Panc1 (cell line): ENCODE measurements around the gene MVB12A. TPM values are rescaled to one million over a fixed set of nuclear protein-coding genes. Genes with fewer than 3 reads are reported as not detected.

Experiments
- ATAC-seq: fragments of 200-7000 bp; cut with Tn5 transposase; 2 replicates; pipeline ENCODE4 v1.9.1; 2020; ENCODE audit warnings: mild to moderate bottlenecking, moderate library complexity
- BruUV-seq: library from RNA; stranded (reverse); fragments of 400-500 nt; replicated peaks from 2 replicates; lab custom pipeline; 2021; lab: Mats Ljungman, UMichigan
- CTCF ChIA-PET: fragments of 300-600 bp; sonication (Branson Sonifier 250); formaldehyde crosslinking; loops from one replicate; lab custom pipeline; 2022; ENCODE audit warnings: antibody characterized with exemption; lab: Charles Lee
- POLR2A ChIA-PET: fragments of 300-600 bp; sonication (Branson Sonifier 250); formaldehyde crosslinking; loops from one replicate; lab custom pipeline; 2022; ENCODE audit warnings: antibody characterized with exemption; lab: Charles Lee
- DNase-seq: peaks from one replicate; pipeline ENCODE4 v3.0.0-alpha.2; 2010; ENCODE audit warnings: low read depth, low spot score
- H3K27ac ChIP-seq: 2 replicates; pipeline ENCODE4 v1.5.1; 2011; ENCODE audit warnings: mild to moderate bottlenecking, low read length, inconsistent platforms
- H3K27me3 ChIP-seq: fragments of 200-500 bp; sonication (Bioruptor generic); 2 replicates; pipeline ENCODE4 v1.6.0; 2014; ENCODE audit warnings: low read length, inconsistent platforms; ENCODE audit not compliant: control insufficient read depth, insufficient read depth
- H3K36me3 ChIP-seq: fragments of 200-500 bp; sonication (Bioruptor generic); 2 replicates; pipeline ENCODE4 v1.5.1; 2014; ENCODE audit warnings: inconsistent platforms, mild to moderate bottlenecking, low read length, moderate library complexity; ENCODE audit not compliant: control insufficient read depth, insufficient read depth
- H3K4me1 ChIP-seq: 2 replicates; pipeline ENCODE4 v1.5.1; 2011; ENCODE audit warnings: inconsistent platforms, mild to moderate bottlenecking, low read length, moderate library complexity; ENCODE audit not compliant: control insufficient read depth, insufficient read depth
- H3K4me3 ChIP-seq, 2 experiments: 2 replicates each; pipeline ENCODE4 v1.5.1; 2011 to 2012; ENCODE audit warnings: low read depth in 2 of 2, low read length in 2 of 2, mild to moderate bottlenecking in 2 of 2, inconsistent platforms in 1 of 2, moderate library complexity in 1 of 2
- H3K9me3 ChIP-seq: fragments of 200-500 bp; sonication (Bioruptor generic); 2 replicates; pipeline ENCODE4 v1.5.1; 2014; ENCODE audit warnings: low read depth, mild to moderate bottlenecking, inconsistent platforms, low read length, moderate library complexity; ENCODE audit not compliant: control insufficient read depth, insufficient read depth
- CTCF ChIP-seq: fragments of 450-650 bp; IDR thresholded peaks from 2 replicates; pipeline ENCODE4 v1.5.1; 2017; ENCODE audit warnings: mild to moderate bottlenecking
- POLR2AphosphoS5 ChIP-seq: IDR thresholded peaks from 2 replicates; pipeline ENCODE4 v1.6.1; 2012; ENCODE audit warnings: mild to moderate bottlenecking, low read depth, low read length, moderate library complexity
- SIN3A ChIP-seq: IDR thresholded peaks from 2 replicates; pipeline ENCODE4 v1.6.1; 2012; ENCODE audit warnings: low read depth, mild to moderate bottlenecking, low read length, moderate library complexity, borderline replicate concordance; ENCODE audit not compliant: insufficient read depth
- TCF7L2 ChIP-seq: IDR thresholded peaks from 2 replicates; pipeline ENCODE4 v1.6.1; 2011; ENCODE audit warnings: mild to moderate bottlenecking, low read depth, low read length, inconsistent platforms
- in situ Hi-C: cut with HindIII; loops from 2 replicates; pipeline ENCODE4 v1.10.0; 2016; ENCODE audit warnings: low sequenced_read_pairs, low pct_unique_long_range_greater_than_20kb
- intact Hi-C: fragments of 100-400 bp; cut with micrococcal nuclease; formaldehyde crosslinking; loops from one replicate; pipeline ENCODE4 v1.10.0; 2022; ENCODE audit not compliant: unreplicated experiment
- total RNA-seq: library from RNA; stranded (reverse); gene quantifications from one replicate; pipeline ENCODE4 v1.2.1, GENCODE V29; 2021; ENCODE audit not compliant: unreplicated experiment
- TF ChIP-seq, protein P1 (sequence below), 2 experiments: IDR thresholded peaks; 2 replicates each; pipeline ENCODE4 v1.6.1; 2011 to 2012; ENCODE audit warnings: low read depth in 2 of 2, control low read depth in 1 of 2, low read length in 1 of 2, mild to moderate bottlenecking in 1 of 2, moderate library complexity in 1 of 2; ENCODE audit not compliant: insufficient read depth in 1 of 2

Gene MVB12A
- total RNA-seq, 1 experiment from 2014 or later, result 42.1 TPM

DNA sequence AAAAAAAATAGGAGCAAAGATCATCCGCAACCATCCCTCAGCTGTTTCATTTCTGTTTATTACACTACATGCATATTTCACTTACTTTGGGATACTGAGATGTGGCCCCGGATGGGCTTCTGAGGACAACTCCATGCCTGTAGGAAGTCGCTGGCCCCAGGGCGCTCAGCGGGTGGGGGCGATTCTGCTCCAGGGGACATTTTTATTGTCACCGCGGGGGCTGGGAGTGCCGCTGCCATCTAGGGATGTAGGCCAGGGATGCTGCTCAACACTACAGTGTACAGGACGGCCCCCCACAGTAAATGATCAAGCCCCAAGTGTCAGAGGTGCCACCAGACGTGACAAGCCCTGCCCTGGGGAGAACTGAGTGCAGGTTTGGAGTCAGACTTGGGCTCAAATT, 8.0 kb upstream of the MVB12A start:
- in situ Hi-C loops, result no loop called here
- no peak for DNase-seq
- H3K27me3 ChIP-seq, result no peaks in the 10 kb centered on the region
- no peaks in the 10 kb centered on the region for H3K9me3 ChIP-seq
- no peaks in the 10 kb centered on the region for H3K36me3 ChIP-seq
- BruUV-seq, result no TSS peak
- intact Hi-C loops, result no loop called here
- H3K4me1 ChIP-seq, result no peaks in the 10 kb centered on the region
- no peak for ATAC-seq
- no peak overlapping the region for H3K4me3 ChIP-seq
- ChIA-PET POLR2A (no interaction called here), CTCF (interaction anchor here (0.7 kb wide), 1 partner anchor 57 kb away, joined by 3 read pairs; no protein-coding TSS in a partner anchor)
- TF ChIP-seq SIN3A, result no peak
- no peak for TF ChIP-seq TCF7L2
- TF ChIP-seq CTCF, result no peak
- no peak for TF ChIP-seq POLR2AphosphoS5
- TF ChIP-seq, protein P1, sequence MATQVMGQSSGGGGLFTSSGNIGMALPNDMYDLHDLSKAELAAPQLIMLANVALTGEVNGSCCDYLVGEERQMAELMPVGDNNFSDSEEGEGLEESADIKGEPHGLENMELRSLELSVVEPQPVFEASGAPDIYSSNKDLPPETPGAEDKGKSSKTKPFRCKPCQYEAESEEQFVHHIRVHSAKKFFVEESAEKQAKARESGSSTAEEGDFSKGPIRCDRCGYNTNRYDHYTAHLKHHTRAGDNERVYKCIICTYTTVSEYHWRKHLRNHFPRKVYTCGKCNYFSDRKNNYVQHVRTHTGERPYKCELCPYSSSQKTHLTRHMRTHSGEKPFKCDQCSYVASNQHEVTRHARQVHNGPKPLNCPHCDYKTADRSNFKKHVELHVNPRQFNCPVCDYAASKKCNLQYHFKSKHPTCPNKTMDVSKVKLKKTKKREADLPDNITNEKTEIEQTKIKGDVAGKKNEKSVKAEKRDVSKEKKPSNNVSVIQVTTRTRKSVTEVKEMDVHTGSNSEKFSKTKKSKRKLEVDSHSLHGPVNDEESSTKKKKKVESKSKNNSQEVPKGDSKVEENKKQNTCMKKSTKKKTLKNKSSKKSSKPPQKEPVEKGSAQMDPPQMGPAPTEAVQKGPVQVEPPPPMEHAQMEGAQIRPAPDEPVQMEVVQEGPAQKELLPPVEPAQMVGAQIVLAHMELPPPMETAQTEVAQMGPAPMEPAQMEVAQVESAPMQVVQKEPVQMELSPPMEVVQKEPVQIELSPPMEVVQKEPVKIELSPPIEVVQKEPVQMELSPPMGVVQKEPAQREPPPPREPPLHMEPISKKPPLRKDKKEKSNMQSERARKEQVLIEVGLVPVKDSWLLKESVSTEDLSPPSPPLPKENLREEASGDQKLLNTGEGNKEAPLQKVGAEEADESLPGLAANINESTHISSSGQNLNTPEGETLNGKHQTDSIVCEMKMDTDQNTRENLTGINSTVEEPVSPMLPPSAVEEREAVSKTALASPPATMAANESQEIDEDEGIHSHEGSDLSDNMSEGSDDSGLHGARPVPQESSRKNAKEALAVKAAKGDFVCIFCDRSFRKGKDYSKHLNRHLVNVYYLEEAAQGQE (IDR thresholded peaks at IDR 0.05; ENCODE audit: insufficient read depth in 1 of 2, low read depth in 2 of 2, low read length in 1 of 2), result no peak
- no peak overlapping the region for H3K27ac ChIP-seq

DNA sequence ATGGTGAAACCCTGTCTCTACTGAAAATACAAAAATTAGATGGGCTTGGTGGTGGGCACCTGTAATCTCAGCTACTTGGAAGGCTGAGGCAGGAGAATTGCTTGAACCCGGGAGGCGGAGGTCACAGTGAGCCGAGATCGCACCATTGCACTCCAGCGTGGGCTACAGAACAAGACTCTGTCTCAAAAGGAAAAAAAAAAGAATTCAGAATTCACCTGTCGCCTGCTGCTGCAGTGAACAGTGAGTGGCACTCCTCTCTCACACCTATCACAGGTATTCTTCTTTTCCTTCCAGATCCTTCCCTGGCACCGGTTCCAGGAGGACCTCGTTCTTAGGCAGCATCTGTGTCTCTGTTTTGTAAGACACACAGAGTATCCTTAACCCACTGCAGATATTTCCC, 5.8 kb upstream of the MVB12A start:
- Histone ChIP-seq H3K4me1 (peaks cover 5% of the 10 kb centered on the region; the same call in 1 of the 2 replicates), H3K27ac (no peak overlapping the region), H3K36me3 (no peaks in the 10 kb centered on the region), H3K9me3 (no peaks in the 10 kb centered on the region), H3K4me3 (no peak overlapping the region), H3K27me3 (no peaks in the 10 kb centered on the region)
- ChIA-PET POLR2A (no interaction called here), CTCF (interaction anchor here (0.6 kb wide), 1 partner anchor 51 kb away, joined by 3 read pairs; no protein-coding TSS in a partner anchor)
- intact Hi-C loops (no loop called here), in situ Hi-C loops (no loop called here)
- DNase-seq (no peak), ATAC-seq (no peak)
- TF ChIP-seq CTCF (no peak), POLR2AphosphoS5 (no peak), TCF7L2 (no peak), SIN3A (no peak)
- TF ChIP-seq, protein P1 (IDR thresholded peaks at IDR 0.05; ENCODE audit: insufficient read depth in 1 of 2, low read depth in 2 of 2, low read length in 1 of 2), result no peak
- no TSS peak for BruUV-seq
